HCT116 (cell line): ENCODE data around the gene TULP4.

ENCODE experiments used
- CEBPB ChIP-seq: IDR thresholded peaks from 2 replicates; pipeline ENCODE4 v1.6.1; 2012; ENCODE audit warnings: low read depth
- EGR1 ChIP-seq: IDR thresholded peaks from 2 replicates; pipeline ENCODE4 v1.6.1; 2012; ENCODE audit warnings: low read depth
- EZH2 ChIP-seq: fragments of 200-600 bp; sonication (generic); IDR thresholded peaks from 2 replicates; pipeline ENCODE4 v1.6.1; 2017; ENCODE audit warnings: antibody characterized with exemption, mixed run types
- JUND ChIP-seq: IDR thresholded peaks from 2 replicates; pipeline ENCODE4 v1.6.1; 2012
- POLR2A ChIP-seq: IDR thresholded peaks from 2 replicates; pipeline ENCODE4 v1.7.0; 2011; ENCODE audit warnings: borderline replicate concordance; ENCODE audit not compliant: insufficient read depth, insufficient read length; ENCODE audit errors: extremely low read depth
- POLR2AphosphoS5 ChIP-seq: IDR thresholded peaks from 2 replicates; pipeline ENCODE4 v1.6.1; 2011; ENCODE audit warnings: mild to moderate bottlenecking, low read depth, low read length, moderate library complexity
- REST ChIP-seq: IDR thresholded peaks from 2 replicates; pipeline ENCODE4 v1.6.1; 2012; ENCODE audit warnings: low read depth
- SP1 ChIP-seq: IDR thresholded peaks from 2 replicates; pipeline ENCODE4 v1.6.1; 2012; ENCODE audit warnings: low read depth
- TCF7L2 ChIP-seq: IDR thresholded peaks from 2 replicates; pipeline ENCODE4 v1.7.0; 2011; ENCODE audit warnings: borderline replicate concordance, inconsistent platforms; ENCODE audit not compliant: insufficient read depth, insufficient read length; ENCODE audit errors: extremely low read depth
- ZNF274 ChIP-seq: fragments of 200-500 bp; sonication (Bioruptor generic); IDR thresholded peaks from 2 replicates; pipeline ENCODE4 v1.6.1; 2014; ENCODE audit warnings: mild to moderate bottlenecking, low read depth, low read length, inconsistent platforms
- TF ChIP-seq, protein P1 (sequence below), 3 experiments: fragments of 200-600 bp in 1 of 3; sonication (generic) in 1 of 3; IDR thresholded peaks in 2 of 3; conservative IDR thresholded peaks in 1 of 3; 2 replicates each; pipeline ENCODE4 v1.5.1; 2012 to 2017; ENCODE audit warnings: low read depth in 2 of 3, low read length in 2 of 3, antibody characterized with exemption in 1 of 3, borderline replicate concordance in 1 of 3, control low read depth in 1 of 3, mild to moderate bottlenecking in 1 of 3, mixed read lengths in 1 of 3, mixed run types in 1 of 3, moderate library complexity in 1 of 3; ENCODE audit not compliant: insufficient read depth in 1 of 3

GRCh38 chr6:158328952-158329351, 16.7 kb downstream of the TULP4 start:
- TF ChIP-seq, protein P1, sequence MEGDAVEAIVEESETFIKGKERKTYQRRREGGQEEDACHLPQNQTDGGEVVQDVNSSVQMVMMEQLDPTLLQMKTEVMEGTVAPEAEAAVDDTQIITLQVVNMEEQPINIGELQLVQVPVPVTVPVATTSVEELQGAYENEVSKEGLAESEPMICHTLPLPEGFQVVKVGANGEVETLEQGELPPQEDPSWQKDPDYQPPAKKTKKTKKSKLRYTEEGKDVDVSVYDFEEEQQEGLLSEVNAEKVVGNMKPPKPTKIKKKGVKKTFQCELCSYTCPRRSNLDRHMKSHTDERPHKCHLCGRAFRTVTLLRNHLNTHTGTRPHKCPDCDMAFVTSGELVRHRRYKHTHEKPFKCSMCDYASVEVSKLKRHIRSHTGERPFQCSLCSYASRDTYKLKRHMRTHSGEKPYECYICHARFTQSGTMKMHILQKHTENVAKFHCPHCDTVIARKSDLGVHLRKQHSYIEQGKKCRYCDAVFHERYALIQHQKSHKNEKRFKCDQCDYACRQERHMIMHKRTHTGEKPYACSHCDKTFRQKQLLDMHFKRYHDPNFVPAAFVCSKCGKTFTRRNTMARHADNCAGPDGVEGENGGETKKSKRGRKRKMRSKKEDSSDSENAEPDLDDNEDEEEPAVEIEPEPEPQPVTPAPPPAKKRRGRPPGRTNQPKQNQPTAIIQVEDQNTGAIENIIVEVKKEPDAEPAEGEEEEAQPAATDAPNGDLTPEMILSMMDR (IDR thresholded peaks at IDR 0.05 in 2 of 3, conservative IDR thresholded peaks at IDR 0.05 in 1 of 3; ENCODE audit: borderline replicate concordance in 1 of 3, insufficient read depth in 1 of 3, low read depth in 2 of 3, low read length in 2 of 3), result no peak
- TF ChIP-seq POLR2A, result no peak
- TF ChIP-seq SP1, result no peak
- TF ChIP-seq EZH2, result no peak
- TF ChIP-seq REST, result no peak
- TF ChIP-seq ZNF274, result no peak
- TF ChIP-seq CEBPB, result no peak
- no peak for TF ChIP-seq POLR2AphosphoS5
- no peak for TF ChIP-seq TCF7L2
- TF ChIP-seq JUND, result no peak
- TF ChIP-seq EGR1, result no peak
